KMS-11 (cell line): ENCODE data around the gene TPPP.

Experiments used
- H2AFZ ChIP-seq: fragments of 200-600 bp; sonication (generic); 2 replicates; pipeline ENCODE4 v1.6.1; 2016; ENCODE audit warnings: antibody characterized with exemption, mixed run types, low read depth
- H3K27ac ChIP-seq: fragments of 200-600 bp; sonication (generic); 2 replicates; pipeline ENCODE4 v1.6.1; 2016; ENCODE audit warnings: mild to moderate bottlenecking, mixed run types
- H3K27me3 ChIP-seq: fragments of 200-600 bp; sonication (generic); 2 replicates; pipeline ENCODE4 v1.6.1; 2017; ENCODE audit warnings: mild to moderate bottlenecking, low read depth, mixed run types, moderate library complexity; ENCODE audit not compliant: insufficient read depth
- H3K36me3 ChIP-seq: fragments of 200-600 bp; sonication (generic); 2 replicates; pipeline ENCODE4 v1.6.1; 2017; ENCODE audit warnings: mild to moderate bottlenecking, mixed run types; ENCODE audit not compliant: insufficient read depth
- H3K4me1 ChIP-seq: fragments of 200-600 bp; sonication (generic); 2 replicates; pipeline ENCODE4 v1.6.1; 2016; ENCODE audit warnings: mild to moderate bottlenecking, low read depth, mixed run types; ENCODE audit not compliant: poor library complexity, severe bottlenecking
- H3K4me2 ChIP-seq: fragments of 200-600 bp; sonication (generic); 2 replicates; pipeline ENCODE4 v1.7.0; 2016; ENCODE audit warnings: mild to moderate bottlenecking, mixed run types
- H3K4me3 ChIP-seq: fragments of 200-600 bp; sonication (generic); IDR thresholded peaks from 2 replicates; pipeline ENCODE4 v1.6.1; 2017; ENCODE audit warnings: low read depth, low read length, mixed read lengths; ENCODE audit not compliant: insufficient read depth
- H3K79me2 ChIP-seq: fragments of 200-600 bp; sonication (generic); 2 replicates; pipeline ENCODE4 v1.6.1; 2016; ENCODE audit warnings: low read depth, mixed run types; ENCODE audit not compliant: insufficient read depth
- H3K9ac ChIP-seq: fragments of 200-600 bp; sonication (generic); 2 replicates; pipeline ENCODE4 v1.6.1; 2016; ENCODE audit warnings: mild to moderate bottlenecking, mixed run types
- H4K20me1 ChIP-seq: fragments of 200-600 bp; sonication (generic); 2 replicates; pipeline ENCODE4 v1.6.1; 2016; ENCODE audit warnings: mild to moderate bottlenecking, mixed run types; ENCODE audit not compliant: insufficient read depth
- CTCF ChIP-seq: fragments of 200-600 bp; sonication (generic); conservative IDR thresholded peaks from 2 replicates; pipeline ENCODE4 v1.6.1; 2017; ENCODE audit warnings: low read depth, mild to moderate bottlenecking, antibody characterized with exemption, low read length, moderate library complexity, mixed read lengths

The TPPP gene

GRCh38 chr5:637581-638450 is 55.3 kb downstream of the TPPP start:
- Histone ChIP-seq H3K4me3 (no peak overlapping the region), H3K4me2 (no peak overlapping the region), H3K27ac (no peak overlapping the region), H3K4me1 (no peaks in the 10 kb centered on the region), H3K27me3 (no peaks in the 10 kb centered on the region; the same call in 1 of the 2 replicates), H4K20me1 (no peaks in the 10 kb centered on the region), H3K79me2 (no peaks in the 10 kb centered on the region), H2AFZ (no peak overlapping the region), H3K36me3 (peaks cover 12% of the 10 kb centered on the region; the same call in 1 of the 2 replicates), H3K9ac (no peak overlapping the region)
- TF ChIP-seq CTCF: no peak

- no peak overlapping the region for H2AFZ ChIP-seq
- no peak overlapping the region for H3K4me3 ChIP-seq
- H3K36me3 ChIP-seq: peaks cover 12% of the 10 kb centered on the region; the same call in 1 of the 2 replicates
- H4K20me1 ChIP-seq: no peaks in the 10 kb centered on the region
- no peaks in the 10 kb centered on the region; the same call in 1 of the 2 replicates for H3K27me3 ChIP-seq
- no peaks in the 10 kb centered on the region for H3K79me2 ChIP-seq
- no peak overlapping the region for H3K9ac ChIP-seq
- TF ChIP-seq CTCF: no peak
- no peak overlapping the region for H3K4me2 ChIP-seq
- no peak overlapping the region for H3K27ac ChIP-seq
- no peaks in the 10 kb centered on the region for H3K4me1 ChIP-seq
These were observed 56.2 kb downstream of the TPPP start for GRCh38 chr5:636951-637350.

GRCh38 chr5:635306-636055 is 57.7 kb downstream of the TPPP start:
- Histone ChIP-seq H4K20me1 (no peaks in the 10 kb centered on the region), H3K79me2 (no peaks in the 10 kb centered on the region), H3K36me3 (peaks cover 12% of the 10 kb centered on the region; the same call in 1 of the 2 replicates), H2AFZ (no peak overlapping the region), H3K27me3 (no peaks in the 10 kb centered on the region; the same call in 1 of the 2 replicates), H3K4me3 (no peak overlapping the region), H3K4me1 (no peaks in the 10 kb centered on the region), H3K4me2 (no peak overlapping the region), H3K9ac (no peak overlapping the region), H3K27ac (no peak overlapping the region)
- TF ChIP-seq CTCF: no peak

GRCh38 chr5:634191-634590 is 59.0 kb downstream of the TPPP start:
- H3K27ac ChIP-seq: no peak overlapping the region
- H4K20me1 ChIP-seq: no peaks in the 10 kb centered on the region
- H3K4me3 ChIP-seq: no peak overlapping the region
- H3K4me2 ChIP-seq: no peak overlapping the region
- no peaks in the 10 kb centered on the region; the same call in 1 of the 2 replicates for H3K27me3 ChIP-seq
- H3K79me2 ChIP-seq: no peaks in the 10 kb centered on the region
- H3K4me1 ChIP-seq: no peaks in the 10 kb centered on the region
- no peak for TF ChIP-seq CTCF
- H3K36me3 ChIP-seq: peaks cover 12% of the 10 kb centered on the region; the same call in 1 of the 2 replicates
- H2AFZ ChIP-seq: no peak overlapping the region
- no peak overlapping the region for H3K9ac ChIP-seq
